Ascending aorta (tissue), 2 donors: ENCODE results near the gene NEU2. TPM values are rescaled to one million over a fixed set of nuclear protein-coding genes. Genes with fewer than 3 reads are reported as not detected.

Experiments
- DNase-seq, 2 donors: peaks; one replicate each; pipeline ENCODE4 v3.0.0-alpha.2; 2019; ENCODE audit warnings: low spot score in 2 of 2
- H3K27ac ChIP-seq, 2 donors: fragments of 200-600 bp; sonication (generic); one replicate each; pipeline ENCODE4 v1.5.1; 2016 to 2017; ENCODE audit warnings: mild to moderate bottlenecking in 1 of 2
- H3K27me3 ChIP-seq: fragments of 200-600 bp; sonication (generic); one replicate; pipeline ENCODE4 v1.5.1; 2017
- H3K36me3 ChIP-seq, 2 donors: fragments of 200-600 bp; sonication (generic); one replicate each; pipeline ENCODE4 v1.5.1; 2016
- H3K4me1 ChIP-seq, 2 donors: fragments of 200-600 bp; sonication (generic); one replicate each; pipeline ENCODE4 v1.5.1; 2016 to 2017; ENCODE audit warnings: mild to moderate bottlenecking in 1 of 2
- H3K4me3 ChIP-seq, 2 donors: fragments of 200-600 bp; sonication (generic); one replicate each; pipeline ENCODE4 v1.5.1; 2016 to 2017; ENCODE audit warnings: mild to moderate bottlenecking in 1 of 2
- H3K9me3 ChIP-seq, 2 donors: fragments of 200-600 bp; sonication (generic); one replicate each; pipeline ENCODE4 v1.5.1; 2016
- intact Hi-C: fragments of 100-400 bp; cut with DNase I; formaldehyde crosslinking; loops from one replicate; pipeline ENCODE4 v1.15.1; 2023
- total RNA-seq: library from RNA; depleted of rRNA; stranded (reverse); fragments of >200 nt; gene quantifications from one replicate; pipeline ENCODE4 v1.1.0, GENCODE V29; 2016
- TF ChIP-seq, protein P1 (sequence below), 3 experiments: fragments of 200-600 bp in 2 of 3; fragments of 450-650 bp in 1 of 3; sonication (generic) in 2 of 3; IDR thresholded peaks; one replicate each; pipeline ENCODE4 v1.5.1; 2016 to 2019; ENCODE audit warnings: antibody characterized with exemption in 3 of 3, mild to moderate bottlenecking in 1 of 3, moderate library complexity in 1 of 3

NEU2 gene
- total RNA-seq, 1 donor from 2014 or later = not detected

DNA sequence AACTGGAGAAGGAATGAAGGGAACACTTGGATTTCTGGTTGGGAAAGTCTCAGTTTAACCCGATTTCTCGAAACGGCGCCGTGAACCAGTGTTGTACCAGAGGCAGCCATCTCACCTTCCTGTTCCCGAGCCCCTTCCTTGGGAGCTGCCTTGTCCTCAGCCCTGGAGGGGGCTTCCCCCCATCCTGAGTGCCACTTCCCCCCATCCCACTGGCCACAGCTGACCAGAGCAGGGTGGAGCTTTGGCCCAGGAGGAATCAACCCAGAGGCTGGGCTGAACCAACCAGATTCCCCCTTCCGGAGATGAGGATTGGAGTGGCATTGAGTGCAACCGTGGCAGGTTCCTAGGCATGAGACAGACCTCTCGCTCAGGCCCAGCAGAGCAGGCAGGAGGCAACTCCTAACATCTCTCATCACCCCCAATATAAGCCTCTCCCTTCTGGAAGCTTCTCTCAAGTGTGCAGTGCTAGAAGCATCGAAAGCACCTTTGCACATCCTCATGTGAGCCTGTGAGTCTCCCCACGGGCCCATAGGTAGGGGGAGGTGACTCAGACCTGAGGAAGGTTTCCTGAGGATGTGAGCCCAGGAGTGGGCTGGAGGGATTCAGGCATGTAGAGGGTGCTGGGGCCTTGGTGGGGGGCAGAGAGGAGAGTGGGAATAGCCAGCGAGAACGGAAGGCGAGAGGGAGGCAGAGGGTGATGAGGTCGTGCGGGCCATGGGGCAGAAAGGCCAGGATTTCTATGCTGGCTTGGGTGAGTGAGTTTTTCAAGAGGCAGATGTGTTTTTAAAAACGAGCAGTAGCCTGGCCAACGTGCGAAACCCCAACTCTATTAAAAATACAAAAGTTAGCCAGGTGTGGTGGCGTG, 31.4 kb upstream of the NEU2 start:
- H3K4me3 ChIP-seq = no peak overlapping the region
- H3K27ac ChIP-seq = no peak overlapping the region
- no peaks in the 10 kb centered on the region for H3K36me3 ChIP-seq
- intact Hi-C loops = no loop called here
- no peaks in the 10 kb centered on the region for H3K4me1 ChIP-seq
- DNase-seq = peak in 1 of 2 donors; percentile 42
- TF ChIP-seq, protein P1, sequence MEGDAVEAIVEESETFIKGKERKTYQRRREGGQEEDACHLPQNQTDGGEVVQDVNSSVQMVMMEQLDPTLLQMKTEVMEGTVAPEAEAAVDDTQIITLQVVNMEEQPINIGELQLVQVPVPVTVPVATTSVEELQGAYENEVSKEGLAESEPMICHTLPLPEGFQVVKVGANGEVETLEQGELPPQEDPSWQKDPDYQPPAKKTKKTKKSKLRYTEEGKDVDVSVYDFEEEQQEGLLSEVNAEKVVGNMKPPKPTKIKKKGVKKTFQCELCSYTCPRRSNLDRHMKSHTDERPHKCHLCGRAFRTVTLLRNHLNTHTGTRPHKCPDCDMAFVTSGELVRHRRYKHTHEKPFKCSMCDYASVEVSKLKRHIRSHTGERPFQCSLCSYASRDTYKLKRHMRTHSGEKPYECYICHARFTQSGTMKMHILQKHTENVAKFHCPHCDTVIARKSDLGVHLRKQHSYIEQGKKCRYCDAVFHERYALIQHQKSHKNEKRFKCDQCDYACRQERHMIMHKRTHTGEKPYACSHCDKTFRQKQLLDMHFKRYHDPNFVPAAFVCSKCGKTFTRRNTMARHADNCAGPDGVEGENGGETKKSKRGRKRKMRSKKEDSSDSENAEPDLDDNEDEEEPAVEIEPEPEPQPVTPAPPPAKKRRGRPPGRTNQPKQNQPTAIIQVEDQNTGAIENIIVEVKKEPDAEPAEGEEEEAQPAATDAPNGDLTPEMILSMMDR (IDR thresholded peaks at IDR 0.05) = no peak
- H3K27me3 ChIP-seq = no peaks in the 10 kb centered on the region
- no peaks in the 10 kb centered on the region for H3K9me3 ChIP-seq

DNA sequence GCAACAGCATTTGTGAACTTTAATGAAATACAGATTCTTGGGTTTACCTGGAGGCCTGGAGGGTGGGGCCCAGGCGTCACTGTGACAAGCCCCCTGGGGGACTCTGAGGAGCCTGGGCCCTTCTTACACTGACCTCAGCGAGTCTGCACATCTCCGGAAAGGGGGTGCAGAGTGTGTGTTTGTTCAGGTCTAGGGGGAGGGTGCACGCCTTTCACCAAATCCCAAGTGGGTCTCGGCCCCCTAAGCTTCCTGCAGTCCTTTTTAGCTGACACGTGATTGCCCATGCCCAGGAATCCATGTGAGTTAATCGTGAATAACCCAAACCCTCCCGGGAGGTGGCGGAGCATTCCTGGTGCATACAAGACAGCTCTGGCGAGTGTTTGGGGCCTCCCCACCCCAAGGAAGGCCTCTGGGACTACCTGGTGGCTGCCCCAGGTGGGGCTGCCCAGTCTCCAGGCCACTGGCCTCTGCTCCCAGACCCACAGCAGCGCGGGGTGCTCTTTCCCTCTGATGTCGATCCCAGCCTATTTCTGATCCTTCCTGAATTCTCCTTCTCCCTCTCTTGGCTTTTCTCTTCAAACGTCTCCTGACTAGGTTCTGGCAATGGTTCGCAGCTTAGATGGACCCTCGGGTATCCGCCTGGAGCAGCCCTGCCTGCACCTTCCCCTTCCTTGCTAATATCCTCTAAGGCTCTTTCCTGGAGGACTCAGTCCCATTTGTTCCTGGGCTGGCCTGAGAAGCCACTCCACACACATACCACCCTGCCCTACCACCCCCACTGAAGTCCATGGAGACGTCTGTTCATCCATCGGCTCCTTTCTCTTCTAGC, 29.4 kb upstream of the NEU2 start:
- no peaks in the 10 kb centered on the region for H3K9me3 ChIP-seq
- no peak overlapping the region for H3K27ac ChIP-seq
- intact Hi-C loops = no loop called here
- peaks cover 2 to 7% of the 10 kb centered on the region in 2 donors for H3K4me1 ChIP-seq
- TF ChIP-seq, protein P1 (IDR thresholded peaks at IDR 0.05) = no peak
- no peaks in the 10 kb centered on the region for H3K36me3 ChIP-seq
- no peaks in the 10 kb centered on the region for H3K27me3 ChIP-seq
- H3K4me3 ChIP-seq = no peak overlapping the region
- DNase-seq = peak in 1 of 2 donors; percentile 25

DNA sequence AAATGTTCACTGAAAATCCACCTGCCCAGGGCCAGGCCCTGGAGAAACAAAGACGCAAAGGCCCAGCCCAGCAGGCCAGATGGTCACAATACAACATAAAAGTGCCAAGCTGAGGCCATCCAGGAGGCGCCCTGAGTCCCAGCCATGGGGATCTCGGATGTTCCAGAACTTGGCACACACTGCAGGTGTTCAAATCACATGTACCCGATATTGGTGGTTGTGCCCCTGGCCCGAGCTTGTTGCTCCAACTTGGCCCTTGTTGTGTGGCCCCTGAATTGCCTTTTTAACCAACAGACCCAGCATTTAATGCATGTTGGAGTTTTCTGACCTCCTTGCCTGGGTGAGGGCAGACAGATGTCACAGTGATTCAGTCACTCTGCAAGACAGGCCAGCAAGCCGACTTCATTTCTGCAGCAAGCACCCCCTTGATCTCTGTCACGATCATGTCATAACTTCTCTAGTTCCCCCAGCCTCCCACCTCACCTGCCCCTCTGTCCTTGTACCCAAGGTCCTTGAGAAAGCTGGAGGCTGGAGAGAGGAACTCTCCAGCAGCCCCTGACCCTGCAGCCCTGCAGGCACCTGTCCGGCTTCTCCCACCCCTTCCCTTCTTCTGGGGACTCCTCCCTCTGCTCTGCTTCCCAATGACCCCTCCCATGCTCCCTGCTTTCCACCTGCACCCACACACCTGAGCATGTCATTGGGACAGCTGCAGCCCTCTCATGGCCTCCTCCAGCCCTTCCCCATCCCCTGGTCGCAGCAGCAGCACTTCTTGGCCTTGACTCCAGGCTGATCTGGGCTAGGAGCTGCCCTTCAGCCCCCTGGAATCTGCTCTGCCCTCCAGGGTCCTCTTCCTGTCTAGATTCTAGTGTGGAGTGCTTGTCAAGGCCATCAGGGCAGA, 28.6 kb upstream of the NEU2 start:
- intact Hi-C loops = no loop called here
- TF ChIP-seq, protein P1 (IDR thresholded peaks at IDR 0.05) = no peak
- Histone ChIP-seq H3K9me3 (no peaks in the 10 kb centered on the region), H3K36me3 (no peaks in the 10 kb centered on the region), H3K27me3 (no peaks in the 10 kb centered on the region), H3K4me3 (no peak overlapping the region), H3K4me1 (peaks cover 5 to 11% of the 10 kb centered on the region in 2 donors), H3K27ac (no peak overlapping the region)
- peak in 1 of 2 donors; percentile 34 for DNase-seq

DNA sequence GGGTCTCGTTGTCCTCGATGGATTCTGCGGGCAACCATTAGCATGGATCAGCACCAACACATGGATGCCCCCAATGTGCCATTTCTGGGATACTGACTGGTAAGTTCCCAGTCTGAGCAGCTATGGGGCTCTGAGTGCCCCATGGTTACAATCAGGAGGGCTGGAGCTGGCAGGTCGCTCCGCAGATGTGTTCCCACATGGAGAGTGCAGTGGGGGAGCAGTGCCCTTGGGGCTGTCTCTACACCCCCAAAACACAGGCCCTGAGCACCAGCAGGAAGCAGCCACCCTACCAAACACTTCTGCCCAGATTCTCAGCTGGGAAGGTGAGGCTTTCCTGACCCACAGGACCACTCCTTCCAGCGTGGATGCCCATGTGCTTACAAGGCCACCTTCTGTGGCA, 27.4 kb upstream of the NEU2 start:
- peaks cover 5 to 11% of the 10 kb centered on the region in 2 donors for H3K4me1 ChIP-seq
- DNase-seq = peak in 1 of 2 donors; percentile 22
- H3K27ac ChIP-seq = no peak overlapping the region
- no peak overlapping the region for H3K4me3 ChIP-seq
- H3K27me3 ChIP-seq = no peaks in the 10 kb centered on the region
- no peaks in the 10 kb centered on the region for H3K36me3 ChIP-seq
- H3K9me3 ChIP-seq = no peaks in the 10 kb centered on the region
- TF ChIP-seq, protein P1 (IDR thresholded peaks at IDR 0.05) = no peak
- intact Hi-C loops = no loop called here

DNA sequence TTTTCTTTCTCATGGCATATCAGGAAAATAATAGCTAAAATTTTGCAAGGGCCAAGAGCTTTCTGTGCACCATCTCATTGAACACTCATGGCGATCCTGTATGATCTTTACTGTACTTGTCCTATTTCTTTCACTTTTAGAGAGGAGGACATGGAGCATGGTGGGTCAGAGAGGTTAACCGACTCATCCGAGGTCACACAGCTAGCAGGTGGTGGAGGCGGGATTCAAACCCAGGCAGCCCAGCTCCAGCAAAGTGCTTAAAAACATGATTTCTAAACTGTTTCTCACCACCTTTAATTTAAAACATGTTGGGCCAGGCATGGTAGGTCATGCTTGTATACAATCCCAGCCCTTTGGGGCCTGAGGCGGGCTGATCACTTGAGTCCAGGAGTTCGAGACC, 25.8 kb upstream of the NEU2 start:
- Histone ChIP-seq H3K36me3 (no peaks in the 10 kb centered on the region), H3K27me3 (no peaks in the 10 kb centered on the region), H3K27ac (no peak overlapping the region), H3K4me1 (peaks cover 5 to 11% of the 10 kb centered on the region in 2 donors), H3K4me3 (no peak overlapping the region), H3K9me3 (no peaks in the 10 kb centered on the region)
- TF ChIP-seq, protein P1 (IDR thresholded peaks at IDR 0.05) = no peak
- intact Hi-C loops = no loop called here
- DNase-seq = peak in 1 of 2 donors; percentile 11
